Amniotic epithelial cell (primary cell): ENCODE measurements around the gene C10orf71.

Experiments
- DNase-seq: peaks from one replicate; pipeline ENCODE4 v3.0.0-alpha.2; 2010; ENCODE audit warnings: low read depth

The C10orf71 gene

DNA sequence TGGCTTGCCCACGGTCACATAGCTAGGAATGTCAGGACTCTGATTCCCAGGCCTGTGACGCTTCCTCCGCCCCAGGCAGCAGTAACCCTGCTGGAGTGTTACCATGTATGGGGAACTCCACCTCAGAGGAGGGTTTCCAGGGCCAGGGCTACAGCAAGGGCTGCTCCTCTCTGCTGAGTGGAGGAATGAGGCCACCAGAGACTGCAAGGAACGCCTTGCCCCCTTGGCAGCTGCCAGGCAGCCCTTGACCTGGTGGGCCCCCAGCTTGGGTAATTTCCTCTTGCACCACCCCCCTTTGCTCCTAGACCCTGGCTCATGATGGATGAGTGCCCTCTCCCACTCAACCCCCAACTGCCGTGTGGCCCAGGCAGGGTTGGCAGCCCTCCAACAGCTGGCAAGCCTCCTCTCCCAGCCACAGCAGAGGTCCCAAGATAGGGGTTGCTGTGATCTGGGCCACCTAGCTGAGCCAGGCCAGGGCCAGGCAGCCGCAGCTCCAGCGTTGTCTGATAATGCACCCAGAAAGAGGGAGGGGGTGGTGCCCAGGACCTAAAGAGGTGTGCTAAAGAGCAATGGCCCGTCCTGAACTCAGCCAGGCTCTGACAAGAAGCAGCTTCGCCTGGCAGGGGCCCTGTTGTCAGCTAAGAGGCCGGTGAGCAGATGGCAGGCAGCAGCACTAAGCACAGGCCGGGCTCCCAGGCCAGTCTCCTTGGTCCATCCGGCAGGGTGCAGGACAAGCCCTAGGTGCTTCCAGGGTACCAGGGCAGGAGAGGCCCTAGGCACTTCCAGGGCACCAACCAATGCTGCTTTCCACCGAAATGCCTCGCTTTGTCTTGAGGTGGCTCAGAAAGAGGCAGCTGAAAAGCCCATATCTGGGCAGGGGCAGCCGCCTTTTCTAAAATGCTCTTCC lies 61.6 kb downstream of the C10orf71 start:
- DNase-seq = no peak

GRCh38 chr10:49361178-49361554 lies 62.2 kb downstream of the C10orf71 start:
- no peak for DNase-seq

DNA sequence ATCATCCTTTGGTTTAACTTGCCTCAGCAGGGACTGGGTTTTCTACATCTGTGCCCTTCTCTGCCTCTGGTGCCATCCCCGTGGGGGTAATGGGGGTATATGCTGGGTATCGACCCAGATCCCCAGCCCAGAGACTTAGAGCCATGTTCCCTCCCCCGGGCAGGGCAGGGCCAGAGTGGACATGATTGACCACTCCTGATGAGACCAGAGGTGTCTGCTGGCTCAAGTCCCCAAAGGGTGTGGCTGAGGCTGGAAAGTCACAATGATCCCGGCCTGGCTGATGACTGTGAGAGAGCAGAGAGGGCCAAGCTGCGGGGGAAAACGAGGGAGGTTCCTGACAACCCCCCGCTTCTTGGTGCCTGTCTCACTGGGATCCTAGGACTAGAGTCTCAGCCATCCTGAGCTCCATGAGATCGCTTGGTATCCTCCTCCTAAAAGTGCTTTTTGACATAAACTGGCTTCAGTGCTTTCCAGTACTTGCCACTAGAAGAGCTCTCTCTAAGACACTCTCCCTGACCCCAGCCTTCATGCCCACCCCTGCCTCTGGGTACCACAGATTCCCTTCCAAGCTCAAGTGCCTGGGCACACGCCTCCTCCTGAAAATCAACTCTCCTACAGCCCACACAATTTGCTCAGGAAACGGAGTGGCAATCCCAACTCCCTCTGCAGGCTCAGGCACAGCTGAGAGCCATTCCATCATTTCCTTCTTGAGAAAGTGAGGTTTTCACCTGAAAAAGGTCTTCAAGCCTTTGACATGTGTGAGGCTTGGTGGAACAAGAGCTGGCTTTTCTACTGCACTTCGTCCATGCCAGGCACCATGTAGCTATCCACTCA lies 63.0 kb downstream of the C10orf71 start:
- DNase-seq = no peak

- DNase-seq = no peak
Observed at GRCh38 chr10:49362596-49363260, 63.8 kb downstream of the C10orf71 start.

- DNase-seq = no peak
Observed at GRCh38 chr10:49363309-49364031, 64.5 kb downstream of the C10orf71 start.

DNA sequence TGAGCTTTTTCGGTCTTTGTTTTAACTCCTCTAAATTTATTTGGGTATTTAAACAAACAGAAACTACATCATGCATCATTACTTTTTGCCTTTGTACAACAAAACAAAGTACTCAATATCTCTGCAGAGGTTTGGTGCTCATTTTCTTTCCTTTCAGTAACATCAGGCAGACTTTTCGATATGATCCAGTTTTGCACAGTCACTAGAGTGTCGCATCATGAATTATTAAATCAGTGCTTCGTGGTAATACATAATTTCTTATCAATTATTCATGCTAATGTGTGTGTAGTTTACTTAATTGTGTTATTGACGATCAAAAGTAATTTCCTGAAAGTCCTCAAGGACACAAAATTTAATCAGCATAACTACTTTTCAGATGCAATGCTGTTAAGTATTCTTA lies 65.1 kb downstream of the C10orf71 start:
- no peak for DNase-seq

GRCh38 chr10:49364747-49365146 lies 65.8 kb downstream of the C10orf71 start:
- DNase-seq = no peak

DNA sequence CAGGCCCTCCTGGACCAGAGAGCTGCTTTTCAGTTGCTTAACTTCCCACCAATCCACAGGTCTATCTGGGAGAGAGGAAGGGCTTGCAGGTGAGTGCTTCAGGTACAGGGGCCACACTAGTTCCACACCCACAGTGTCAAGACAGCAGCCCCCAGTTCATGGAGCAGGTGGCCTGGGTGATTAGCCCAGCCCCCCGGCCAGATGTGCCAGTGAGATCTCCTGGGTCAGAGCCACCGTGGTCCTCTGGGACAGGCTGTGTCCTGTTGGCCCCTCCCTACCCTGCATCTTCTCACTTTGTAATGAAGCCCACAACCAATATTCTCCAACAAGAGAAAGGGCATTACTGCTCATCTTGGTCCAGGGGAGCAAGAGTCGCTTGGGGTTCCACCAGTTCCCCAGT lies 66.3 kb downstream of the C10orf71 start:
- DNase-seq = no peak

- no peak for DNase-seq
Observed at GRCh38 chr10:49365675-49366415, 66.9 kb downstream of the C10orf71 start.

- no peak for DNase-seq
Observed at GRCh38 chr10:49366460-49366859, 67.5 kb downstream of the C10orf71 start.

- DNase-seq = no peak
Observed at GRCh38 chr10:49367600-49367999, 68.6 kb downstream of the C10orf71 start.

GRCh38 chr10:49368256-49368655 lies 69.3 kb downstream of the C10orf71 start:
- no peak for DNase-seq

DNA sequence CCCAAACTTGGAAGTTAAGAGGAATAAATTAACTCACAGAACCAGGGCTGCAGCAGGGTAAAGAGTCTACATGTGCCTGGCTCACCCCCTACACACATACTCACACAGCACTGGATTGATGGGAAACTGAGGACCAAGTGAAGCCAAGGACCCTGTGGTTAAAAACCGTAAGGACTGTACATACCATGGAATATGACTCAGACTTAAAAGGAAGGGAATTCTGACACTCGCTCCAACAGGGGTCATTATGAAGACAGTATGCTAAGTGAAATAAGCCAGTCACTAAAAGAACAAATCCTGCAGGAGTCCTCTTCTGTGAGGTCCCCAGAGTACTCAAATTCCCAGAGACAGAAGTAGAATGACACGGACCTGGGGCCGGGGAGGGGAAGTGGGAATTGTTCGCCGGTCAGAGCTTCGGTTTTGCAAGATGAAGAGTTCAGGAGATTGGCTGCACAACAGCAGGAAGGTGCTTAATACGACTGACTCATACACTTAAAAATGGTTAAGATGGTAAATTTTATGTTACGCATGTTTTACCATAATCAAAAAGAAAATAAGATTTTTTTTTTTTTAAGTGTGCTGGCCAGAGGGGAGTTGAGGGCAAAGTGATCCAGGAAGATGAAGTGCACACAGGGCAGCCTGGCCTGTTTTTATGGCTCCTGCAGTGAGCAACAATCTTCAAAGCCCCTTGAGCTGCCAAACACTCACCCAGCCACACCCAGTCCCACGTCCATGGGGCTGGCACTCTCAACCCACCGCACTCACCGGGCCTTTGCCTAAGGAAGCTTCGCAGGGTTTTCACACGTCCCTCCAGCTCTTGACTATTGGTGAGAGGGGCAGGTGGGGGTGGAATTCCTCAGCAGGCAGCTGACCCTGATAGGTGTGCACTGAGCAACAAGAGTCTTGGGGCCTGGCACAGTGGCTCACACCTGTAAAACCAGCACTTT lies 70.5 kb downstream of the C10orf71 start:
- peak; percentile 8 for DNase-seq

GRCh38 chr10:49370326-49371100 lies 71.5 kb downstream of the C10orf71 start:
- DNase-seq = no peak

DNA sequence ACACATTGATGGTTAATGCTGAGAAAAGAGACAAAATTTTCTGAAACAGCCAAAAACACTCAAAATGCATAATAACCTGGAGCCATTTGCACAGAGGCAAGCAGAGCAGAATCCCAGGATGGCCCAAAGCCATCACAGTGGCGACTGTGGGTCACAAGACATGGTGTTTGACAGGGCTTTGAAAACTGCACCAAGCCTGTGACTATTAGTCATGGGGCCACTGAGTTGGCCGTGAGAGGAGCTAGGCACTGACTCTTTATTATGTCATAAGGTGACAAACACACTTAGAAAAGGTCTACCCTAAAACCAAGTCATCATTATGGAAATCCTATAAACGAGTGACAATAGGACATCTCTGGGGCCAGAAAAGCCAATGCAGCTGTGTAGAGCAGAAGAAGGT lies 73.0 kb downstream of the C10orf71 start:
- no peak for DNase-seq

GRCh38 chr10:49373361-49373760 lies 74.4 kb downstream of the C10orf71 start:
- DNase-seq = no peak

GRCh38 chr10:49374740-49375139 lies 75.8 kb downstream of the C10orf71 start:
- DNase-seq = no peak

- no peak for DNase-seq
Observed at GRCh38 chr10:49375611-49376010, 76.6 kb downstream of the C10orf71 start.
